ENCODE data around the gene TSC22D3. TPM values are rescaled to one million over a fixed set of nuclear protein-coding genes. Genes with fewer than 3 reads are reported as not detected.
"Not testable (repeated sequence)": the region's sequence is repeated elsewhere in the genome, so short reads cannot be mapped to it uniquely, and the experiment has no call there.

TSC22D3 gene
- total RNA-seq, 1 experiment from 2014 or later: not detected

- DNase-seq (ENCODE audit: low spot score): no peak
- in situ Hi-C loops (cut with HindIII; ENCODE audit: low sequenced_read_pairs): no loop called here
Observed at GRCh38 chrX:107673431-107673830, 102.2 kb downstream of the TSC22D3 start.

- peak; percentile 74 for DNase-seq (ENCODE audit: low spot score)
- in situ Hi-C loops (cut with HindIII; ENCODE audit: low sequenced_read_pairs): no loop called here
Observed at GRCh38 chrX:107672955-107673378, 102.6 kb downstream of the TSC22D3 start.

- DNase-seq (ENCODE audit: low spot score); in situ Hi-C loops (cut with HindIII; ENCODE audit: low sequenced_read_pairs): not testable (repeated sequence)
Observed at GRCh38 chrX:107671256-107671655, 104.3 kb downstream of the TSC22D3 start.

GRCh38 chrX:107669885-107670628 is 105.5 kb downstream of the TSC22D3 start:
- in situ Hi-C loops (cut with HindIII; ENCODE audit: low sequenced_read_pairs): no loop called here
- peak; percentile 80 for DNase-seq (ENCODE audit: low spot score)

GRCh38 chrX:107669261-107669660 is 106.3 kb downstream of the TSC22D3 start:
- in situ Hi-C loops (cut with HindIII; ENCODE audit: low sequenced_read_pairs): no loop called here

GRCh38 chrX:107668710-107669109 is 106.9 kb downstream of the TSC22D3 start:
- DNase-seq (ENCODE audit: low spot score); in situ Hi-C loops (cut with HindIII; ENCODE audit: low sequenced_read_pairs): not testable (repeated sequence)

More at GRCh38 chrX:107669261-107669660, 106.3 kb downstream of the TSC22D3 start:
- no peak for DNase-seq (ENCODE audit: low spot score)

GRCh38 chrX:107667426-107667825 is 108.2 kb downstream of the TSC22D3 start:
- DNase-seq (ENCODE audit: low spot score): no peak

GRCh38 chrX:107666931-107667330 is 108.7 kb downstream of the TSC22D3 start:
- in situ Hi-C loops (cut with HindIII; ENCODE audit: low sequenced_read_pairs): no loop called here
- no peak for DNase-seq (ENCODE audit: low spot score)

More at GRCh38 chrX:107667426-107667825, 108.2 kb downstream of the TSC22D3 start:
- in situ Hi-C loops (cut with HindIII; ENCODE audit: low sequenced_read_pairs): no loop called here

Other genes starting within 250 kb of the TSC22D3 start
- 99.8 and 113 TPM in 2 replicates for gene PRPS1, start 147.3 kb downstream of the TSC22D3 start, total RNA-seq (2014; rRNA removed; shearing (Covaris generic))
- gene NCBP2L, start 1.9 kb upstream of the TSC22D3 start, total RNA-seq (2014; rRNA removed; shearing (Covaris generic)): not detected in 2 replicates
- not detected in 2 replicates for gene MID2, start 50.1 kb upstream of the TSC22D3 start, total RNA-seq (2014; rRNA removed; shearing (Covaris generic))
- gene TEX13B, start 206.6 kb upstream of the TSC22D3 start, total RNA-seq (2014; rRNA removed; shearing (Covaris generic)): not detected in 2 replicates